Stimulated activated CD8-positive, alpha-beta memory T cell treated with anti-CD3 and anti-CD28 coated beads, Interleukin-4, amount 100 ng/mL, for 48 hours (primary cell): ENCODE data around the gene CACNA2D1.

Source experiments
- DNase-seq: peaks from one replicate; pipeline ENCODE4 v3.0.0-alpha.2; 2020

Gene CACNA2D1

GRCh38 chr7:82331234-82331633 lies 112.3 kb downstream of the CACNA2D1 start:
- DNase-seq, result no peak

DNA sequence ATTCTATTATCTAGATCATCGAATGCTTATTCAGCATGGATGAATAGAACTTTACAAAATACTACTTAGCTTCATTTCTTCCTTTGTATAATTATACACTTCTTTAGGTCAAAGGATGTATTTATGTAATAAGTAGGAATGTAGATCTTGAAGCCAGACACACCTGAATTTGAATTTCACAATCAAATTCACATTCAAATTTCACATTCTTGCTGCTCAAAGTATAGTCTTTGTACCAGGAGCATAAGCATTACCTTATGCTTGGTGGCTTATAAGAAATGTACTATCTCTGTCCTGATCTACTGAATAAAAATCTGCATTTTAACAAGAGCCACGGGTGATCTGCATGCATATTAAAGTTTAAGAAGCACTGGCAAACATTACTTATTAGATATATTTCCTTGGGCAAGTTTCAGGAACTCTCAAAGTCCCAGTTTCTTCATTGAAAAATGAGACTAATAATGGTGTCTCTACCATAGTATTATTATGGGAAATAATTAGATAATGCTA lies 112.8 kb downstream of the CACNA2D1 start:
- DNase-seq, result no peak

GRCh38 chr7:82327898-82328297 lies 115.7 kb downstream of the CACNA2D1 start:
- DNase-seq, result no peak

DNA sequence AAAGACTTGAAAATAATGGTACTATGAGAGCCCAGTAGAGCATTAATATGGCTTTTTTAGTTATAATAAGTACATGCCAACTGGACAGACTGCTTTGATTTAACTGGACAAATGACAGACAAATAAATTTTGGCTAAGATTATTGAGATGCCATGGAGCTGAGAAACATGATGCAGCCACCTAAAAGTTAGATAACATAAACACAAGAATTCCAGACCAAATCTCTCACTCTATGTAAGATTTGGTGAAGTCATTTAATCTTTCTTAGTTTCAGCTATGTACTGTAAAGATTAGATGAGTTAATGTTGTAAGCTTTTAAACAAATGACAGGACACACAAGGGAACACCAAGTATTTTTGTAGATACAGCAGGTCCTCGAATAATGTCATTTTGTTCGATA lies 118.2 kb downstream of the CACNA2D1 start:
- no peak for DNase-seq

- no peak for DNase-seq
These were observed 119.8 kb downstream of the CACNA2D1 start for GRCh38 chr7:82323806-82324205.

DNA sequence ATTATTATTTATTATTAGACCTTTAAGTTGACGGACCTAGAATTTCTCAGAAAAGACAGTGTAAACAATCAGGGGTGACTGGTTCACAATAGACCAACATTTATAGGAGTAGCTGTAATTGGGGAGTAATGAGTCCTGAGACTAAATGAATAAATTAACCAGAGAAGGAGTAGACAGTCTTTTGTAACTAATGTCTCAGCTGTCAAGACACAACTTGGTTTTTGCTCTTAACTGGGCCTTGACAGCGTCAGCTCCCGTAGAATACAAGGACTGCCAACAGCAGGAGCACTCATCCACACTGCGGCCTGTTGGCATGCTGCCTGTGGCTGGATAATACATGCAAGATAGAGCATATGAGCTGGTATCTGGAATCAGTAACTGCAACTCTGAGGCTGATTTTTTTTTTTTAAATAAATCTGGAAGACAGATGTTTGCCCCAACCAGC lies 123.9 kb downstream of the CACNA2D1 start:
- DNase-seq, result no peak

DNA sequence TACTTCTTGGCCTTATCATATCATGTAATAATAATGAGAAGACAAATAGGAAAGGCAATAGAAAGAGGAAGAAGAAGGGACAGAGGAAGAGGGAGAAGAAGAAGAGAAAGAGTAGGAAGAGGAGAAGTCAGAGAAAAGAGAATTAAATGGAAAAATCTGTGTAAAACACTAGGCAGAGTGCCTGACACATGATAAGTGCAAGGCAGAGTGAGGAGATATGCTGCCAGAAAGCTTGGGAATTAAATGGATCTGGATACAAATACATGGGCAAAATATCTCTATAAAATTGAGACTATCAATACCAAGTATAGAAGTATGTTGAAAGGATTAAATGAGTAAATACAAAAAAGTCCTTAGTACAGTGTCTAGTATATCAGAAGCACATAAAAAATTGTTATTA lies 124.8 kb downstream of the CACNA2D1 start:
- no peak for DNase-seq

DNA sequence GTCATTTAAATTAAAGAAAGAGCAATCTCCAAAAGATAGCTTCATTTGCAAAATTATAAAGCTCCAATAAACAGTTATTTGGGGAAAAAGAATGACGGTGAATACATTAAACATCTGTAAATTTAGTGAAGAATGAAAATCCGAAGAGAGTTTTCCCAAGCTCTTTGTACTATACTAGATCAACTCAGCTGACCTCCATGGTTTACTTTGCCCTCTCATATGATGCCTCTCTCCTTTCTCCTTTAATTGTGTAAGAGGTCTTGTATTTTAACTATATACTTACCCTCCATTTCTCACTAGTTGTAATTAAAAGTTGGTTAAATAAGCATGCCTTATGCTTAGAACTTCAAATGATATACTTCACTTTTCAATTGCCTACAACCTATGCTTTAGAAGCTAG lies 125.8 kb downstream of the CACNA2D1 start:
- no peak for DNase-seq

GRCh38 chr7:82317257-82317721 lies 126.3 kb downstream of the CACNA2D1 start:
- no peak for DNase-seq

DNA sequence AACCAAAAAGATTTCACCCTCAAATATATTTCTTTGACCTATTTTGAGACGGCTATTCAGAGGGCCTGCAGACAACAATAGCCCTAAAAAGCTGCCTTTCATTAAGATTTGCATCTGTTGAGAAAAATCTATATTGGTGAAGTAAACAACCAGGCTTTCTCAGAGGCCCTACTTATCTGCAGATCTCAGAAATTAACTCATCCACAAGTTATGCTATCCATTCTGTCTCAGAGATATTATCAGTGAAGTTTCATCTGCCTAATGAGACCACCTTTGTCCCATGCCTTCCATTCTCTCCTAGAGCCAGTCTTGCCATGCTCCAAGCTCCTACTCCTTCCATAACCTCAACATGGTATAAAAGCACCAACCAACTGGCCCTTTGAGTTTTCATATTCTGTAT lies 130.3 kb downstream of the CACNA2D1 start:
- DNase-seq, result no peak

DNA sequence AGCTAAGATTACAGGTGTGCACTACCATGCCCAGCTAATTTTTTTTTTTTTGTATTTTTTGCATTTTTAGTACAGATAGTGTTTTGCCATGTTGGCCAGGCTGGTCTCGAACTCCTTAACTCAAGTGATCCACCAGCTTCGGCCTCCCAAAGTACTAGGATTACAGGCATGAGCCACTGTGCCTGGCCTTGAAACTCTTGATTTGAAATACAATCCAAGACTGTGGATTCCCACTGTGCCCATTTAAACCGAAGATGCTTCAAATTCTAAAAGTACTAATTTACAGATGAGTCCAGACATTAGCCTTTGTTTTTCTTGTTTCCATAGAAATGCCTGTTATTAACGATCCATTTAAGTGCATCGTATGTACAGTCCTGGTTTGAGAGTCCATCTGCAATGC lies 130.9 kb downstream of the CACNA2D1 start:
- no peak for DNase-seq

GRCh38 chr7:82305347-82306005 lies 138.1 kb downstream of the CACNA2D1 start:
- DNase-seq, result no peak

DNA sequence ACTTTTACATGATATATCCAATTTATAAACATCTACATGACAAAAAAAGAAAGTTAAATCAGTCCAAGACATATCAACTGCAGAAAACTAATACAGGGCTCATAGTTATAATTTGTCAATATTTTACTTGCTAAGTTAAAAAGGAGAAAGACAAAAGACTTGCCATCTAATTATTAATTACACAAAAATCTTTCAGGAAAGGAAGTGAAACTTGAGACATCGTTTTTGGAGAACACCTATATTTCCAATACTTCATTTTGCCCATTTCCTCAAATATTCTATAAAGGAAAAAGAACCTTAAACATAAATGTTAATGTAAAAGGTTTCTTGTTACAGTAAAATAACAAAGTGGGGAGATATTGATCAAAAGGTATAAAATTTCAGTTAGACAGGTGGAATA lies 148.7 kb downstream of the CACNA2D1 start:
- no peak for DNase-seq

GRCh38 chr7:82294382-82294784 lies 149.2 kb downstream of the CACNA2D1 start:
- DNase-seq, result no peak

DNA sequence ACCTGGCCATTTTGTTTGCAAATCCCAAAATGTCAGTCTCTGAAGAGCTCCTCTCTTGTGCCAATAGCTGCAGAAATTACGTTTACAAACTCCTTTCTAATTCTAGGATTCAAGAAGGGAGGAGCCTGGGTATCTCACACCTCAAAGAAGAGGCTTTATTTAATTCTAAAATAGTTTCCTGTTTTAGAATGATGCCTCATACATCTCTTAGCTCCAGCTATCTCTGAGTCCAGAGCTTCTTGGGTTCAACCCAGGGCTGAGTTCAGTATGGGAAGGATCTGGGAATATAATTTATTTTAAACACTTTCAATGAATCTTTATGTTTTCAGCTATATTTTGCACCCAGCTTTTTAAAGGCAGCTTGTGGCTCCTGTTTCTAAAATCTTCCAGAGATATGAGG lies 150.1 kb downstream of the CACNA2D1 start:
- no peak for DNase-seq

GRCh38 chr7:82291931-82292330 lies 151.6 kb downstream of the CACNA2D1 start:
- no peak for DNase-seq

DNA sequence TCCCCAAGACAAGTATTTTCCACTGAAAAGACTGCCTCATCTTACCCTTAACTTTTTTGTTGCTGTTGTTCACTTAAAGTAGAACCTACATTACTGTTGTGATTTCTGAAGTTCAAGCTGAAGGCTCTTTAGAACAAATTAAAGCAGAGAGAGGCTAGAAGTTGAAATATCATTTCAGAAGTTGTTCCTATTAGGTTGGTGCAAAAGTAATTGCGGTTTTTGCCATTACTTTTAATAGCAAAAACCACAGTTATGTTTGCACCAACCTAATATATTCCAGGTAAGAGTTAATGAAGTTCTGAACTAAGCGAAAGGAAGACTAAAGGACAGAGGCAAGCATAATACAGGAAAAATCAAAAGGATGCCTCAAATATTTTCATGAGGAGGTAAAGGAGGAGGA lies 153.7 kb downstream of the CACNA2D1 start:
- no peak for DNase-seq

GRCh38 chr7:82289152-82289535 lies 154.4 kb downstream of the CACNA2D1 start:
- no peak for DNase-seq

DNA sequence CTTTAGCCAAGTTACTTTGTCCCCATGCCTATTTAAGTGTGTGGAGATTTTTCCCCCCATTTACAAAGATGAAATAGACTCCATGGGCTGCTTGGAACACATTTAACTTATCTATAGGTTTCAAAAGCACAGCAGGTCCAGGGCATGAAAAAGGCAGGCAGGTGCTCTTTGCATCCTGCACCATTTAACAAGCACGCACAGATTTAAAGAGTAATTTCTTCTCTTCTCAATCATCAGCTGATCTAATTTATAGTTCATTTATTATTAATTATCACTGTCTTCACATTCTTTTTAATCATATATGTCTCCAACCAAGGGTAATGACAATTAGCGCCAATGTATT lies 156.8 kb downstream of the CACNA2D1 start:
- DNase-seq, result no peak

GRCh38 chr7:82286096-82286797 lies 157.3 kb downstream of the CACNA2D1 start:
- DNase-seq, result no peak

GRCh38 chr7:82284936-82285519 lies 158.5 kb downstream of the CACNA2D1 start:
- no peak for DNase-seq

DNA sequence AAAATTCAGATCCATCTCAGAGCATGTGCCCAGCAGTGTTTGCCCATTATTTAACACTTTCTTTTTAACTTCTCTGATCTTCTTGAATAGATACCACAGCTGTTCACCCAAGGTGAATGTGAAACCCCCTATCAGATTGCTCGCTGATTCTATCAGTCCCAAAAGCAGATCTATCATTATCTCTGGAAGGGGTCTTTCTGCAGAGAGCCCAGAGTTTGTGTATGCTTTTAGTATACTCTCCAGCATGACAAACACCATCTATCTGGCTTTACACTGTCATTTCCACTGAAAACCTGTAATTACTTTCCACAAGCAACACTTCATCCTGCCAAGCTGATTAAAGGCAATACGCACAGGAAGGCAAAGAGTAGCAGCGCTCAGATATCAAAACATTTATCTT lies 168.2 kb downstream of the CACNA2D1 start:
- DNase-seq, result no peak

DNA sequence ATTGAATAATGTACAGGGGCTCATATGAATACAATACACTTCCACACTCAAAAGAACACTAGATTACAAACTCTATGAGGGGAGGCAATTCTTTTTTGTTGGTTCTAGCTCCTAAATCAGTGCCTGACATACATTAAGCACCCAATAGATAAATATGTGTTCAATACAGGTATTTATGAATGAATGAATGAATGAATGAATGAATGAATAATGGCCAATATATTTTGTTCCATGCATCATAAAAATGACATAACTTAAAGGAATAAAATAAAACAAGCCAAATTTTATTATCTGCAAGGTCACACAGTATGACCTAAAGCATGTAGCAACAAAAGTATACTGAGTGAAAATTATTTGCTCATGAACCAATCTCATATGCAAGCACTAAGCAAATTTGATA lies 168.9 kb downstream of the CACNA2D1 start:
- DNase-seq, result no peak

DNA sequence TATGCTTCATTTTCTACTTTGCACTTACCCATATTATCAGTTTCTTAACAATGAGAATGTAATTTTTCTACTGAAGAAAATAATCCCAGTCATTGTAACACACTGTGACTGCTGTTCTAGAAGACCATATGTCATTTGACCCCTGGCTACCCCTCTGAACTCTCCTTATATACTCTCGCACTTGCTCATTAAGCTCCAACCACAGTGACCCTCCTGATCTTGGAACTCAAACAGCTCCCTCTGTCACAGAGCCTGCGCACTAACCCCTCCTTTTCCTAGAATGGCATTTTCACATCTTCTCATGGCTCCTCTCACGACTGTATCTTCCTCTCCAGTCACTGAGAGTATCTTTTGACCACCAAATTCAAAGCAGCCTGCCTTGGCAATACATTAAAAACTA lies 169.7 kb downstream of the CACNA2D1 start:
- no peak for DNase-seq
